BLaER1 (cell line): ENCODE measurements around the gene CCDC12.
A peak's percentile ranks its signal among the peaks of the same experiment; 100 is the strongest.

ENCODE experiments used
- H3K27ac ChIP-seq: shearing (Covaris generic); formaldehyde crosslinking; 2 replicates; pipeline ENCODE4 v1.8.1; 2022
- H3K27me3 ChIP-seq: shearing (Covaris generic); formaldehyde crosslinking; 2 replicates; pipeline ENCODE4 v1.8.1; 2022
- H3K36me3 ChIP-seq: shearing (Covaris generic); formaldehyde crosslinking; 2 replicates; pipeline ENCODE4 v1.8.1; 2022
- H3K4me1 ChIP-seq: shearing (Covaris generic); formaldehyde crosslinking; 2 replicates; pipeline ENCODE4 v1.8.1; 2022
- H3K4me2 ChIP-seq: shearing (Covaris generic); formaldehyde crosslinking; 2 replicates; pipeline ENCODE4 v1.8.1; 2022
- H3K4me3 ChIP-seq: shearing (Covaris generic); formaldehyde crosslinking; 2 replicates; pipeline ENCODE4 v1.8.1; 2022
- H3K9ac ChIP-seq: shearing (Covaris generic); formaldehyde crosslinking; 2 replicates; pipeline ENCODE4 v1.8.1; 2022
- H3K9me3 ChIP-seq: shearing (Covaris generic); formaldehyde crosslinking; 2 replicates; pipeline ENCODE4 v1.8.1; 2022
- H4K20me1 ChIP-seq: shearing (Covaris generic); formaldehyde crosslinking; 2 replicates; pipeline ENCODE4 v1.8.1; 2022
- Cebpa-rat ChIP-seq: shearing (Covaris generic); IDR thresholded peaks from 2 replicates; pipeline ENCODE4 v1.8.1; 2022

CCDC12 gene

DNA sequence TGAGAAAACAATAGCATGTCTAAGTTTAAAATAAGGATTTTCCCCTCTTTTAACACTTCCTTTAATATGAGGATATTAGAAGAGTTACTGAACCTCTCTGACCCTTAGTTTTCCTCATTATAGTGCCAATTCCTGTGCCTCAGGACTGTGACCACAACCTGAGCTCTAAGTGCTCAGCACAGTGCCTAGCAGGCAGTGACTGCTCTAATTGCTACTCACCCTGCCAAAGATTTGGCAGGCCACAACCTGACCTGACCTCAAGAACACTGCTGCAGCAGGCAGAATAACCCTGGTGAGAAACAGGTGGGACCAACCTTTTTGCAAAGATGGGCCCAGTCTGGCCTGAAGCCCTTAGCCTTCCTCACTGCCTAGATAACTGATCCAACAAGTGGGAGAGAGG lies 38.6 kb upstream of the CCDC12 start:
- no peaks in the 10 kb centered on the region for H3K27me3 ChIP-seq
- H3K4me1 ChIP-seq: peaks cover 100% of the 10 kb centered on the region
- peak overlapping the region; percentile 82 for H3K4me2 ChIP-seq
- no peak overlapping the region for H3K4me3 ChIP-seq
- no peaks in the 10 kb centered on the region for H3K9me3 ChIP-seq
- H4K20me1 ChIP-seq: no peaks in the 10 kb centered on the region
- TF ChIP-seq Cebpa-rat: no peak
- H3K27ac ChIP-seq: peak overlapping the region; percentile 95
- peak overlapping the region; percentile 33; the same call in 1 of the 2 replicates for H3K9ac ChIP-seq
- peaks cover 49% of the 10 kb centered on the region for H3K36me3 ChIP-seq

- H3K4me1 ChIP-seq: peaks cover 97% of the 10 kb centered on the region
- TF ChIP-seq Cebpa-rat: no peak
- H4K20me1 ChIP-seq: no peaks in the 10 kb centered on the region
- peaks cover 37% of the 10 kb centered on the region for H3K36me3 ChIP-seq
- H3K27ac ChIP-seq: peak overlapping the region; percentile 95
- H3K4me2 ChIP-seq: 0 out of 2 replicates have a peak overlapping the region, but pooled peaks have one; percentile 82
- no peak overlapping the region for H3K9ac ChIP-seq
- H3K4me3 ChIP-seq: no peak overlapping the region
- no peaks in the 10 kb centered on the region for H3K9me3 ChIP-seq
- no peaks in the 10 kb centered on the region for H3K27me3 ChIP-seq
These were observed 37.5 kb upstream of the CCDC12 start for GRCh38 chr3:47014036-47014435.

DNA sequence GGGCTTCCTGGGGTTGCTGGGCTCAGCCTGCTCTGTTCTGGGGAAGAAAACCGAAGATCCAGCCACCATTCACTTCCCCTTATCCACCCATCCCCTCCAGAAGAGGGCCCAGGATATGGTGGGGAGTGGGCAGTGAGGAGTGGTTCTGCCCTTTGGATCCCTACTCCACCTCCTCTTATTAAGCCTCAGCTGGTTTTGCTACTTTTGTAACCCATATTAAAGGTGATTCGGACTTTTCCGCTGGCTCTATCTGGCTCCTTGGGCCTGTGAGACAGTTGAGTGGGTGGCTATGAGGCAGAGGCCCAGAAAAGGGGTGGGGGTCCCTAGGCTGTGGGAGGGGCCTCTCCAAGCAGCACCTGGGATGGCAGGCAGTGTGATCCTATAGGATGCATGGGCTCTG lies 36.7 kb upstream of the CCDC12 start:
- H3K27ac ChIP-seq: peak overlapping the region; percentile 95
- no peaks in the 10 kb centered on the region for H3K9me3 ChIP-seq
- peaks cover 97% of the 10 kb centered on the region for H3K4me1 ChIP-seq
- H3K27me3 ChIP-seq: no peaks in the 10 kb centered on the region
- 0 out of 2 replicates have a peak overlapping the region, but pooled peaks have one; percentile 91 for H3K4me2 ChIP-seq
- TF ChIP-seq Cebpa-rat: no peak
- H3K9ac ChIP-seq: no peak overlapping the region
- no peaks in the 10 kb centered on the region for H4K20me1 ChIP-seq
- peaks cover 35% of the 10 kb centered on the region for H3K36me3 ChIP-seq
- no peak overlapping the region for H3K4me3 ChIP-seq

GRCh38 chr3:47012342-47013230 lies 36.0 kb upstream of the CCDC12 start:
- no peaks in the 10 kb centered on the region for H3K27me3 ChIP-seq
- peaks cover 39% of the 10 kb centered on the region for H3K36me3 ChIP-seq
- H3K4me1 ChIP-seq: peaks cover 97% of the 10 kb centered on the region
- H4K20me1 ChIP-seq: no peaks in the 10 kb centered on the region
- no peak overlapping the region for H3K4me3 ChIP-seq
- peak overlapping the region; percentile 43; the same call in 1 of the 2 replicates for H3K9ac ChIP-seq
- H3K27ac ChIP-seq: peak overlapping the region; percentile 95
- no peaks in the 10 kb centered on the region for H3K9me3 ChIP-seq
- H3K4me2 ChIP-seq: peak overlapping the region; percentile 91
- TF ChIP-seq Cebpa-rat: no peak

DNA sequence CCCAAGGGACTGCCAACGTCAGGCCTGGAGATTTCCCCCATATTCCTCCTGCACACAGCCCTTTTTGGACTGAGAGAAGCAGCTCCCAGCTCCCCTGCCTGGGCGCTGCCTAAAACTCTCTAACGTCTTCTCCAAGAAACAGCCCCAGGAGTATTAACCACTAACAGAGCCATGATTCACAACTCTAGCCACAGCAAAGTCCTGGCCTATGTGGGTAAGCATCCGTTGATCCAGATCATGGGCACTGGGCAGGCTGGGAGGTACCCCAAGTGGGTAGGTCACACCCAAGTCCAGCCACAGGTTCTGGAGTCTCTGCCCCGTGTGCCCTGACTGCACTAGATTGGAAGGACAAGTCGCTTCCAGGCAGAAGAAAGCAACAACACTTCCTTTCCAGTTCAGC lies 34.8 kb upstream of the CCDC12 start:
- TF ChIP-seq Cebpa-rat: no peak
- peak overlapping the region; percentile 95 for H3K27ac ChIP-seq
- 0 out of 2 replicates have a peak overlapping the region, but pooled peaks have one; percentile 15 for H3K9ac ChIP-seq
- no peaks in the 10 kb centered on the region for H3K9me3 ChIP-seq
- H3K4me1 ChIP-seq: peaks cover 96% of the 10 kb centered on the region
- H3K27me3 ChIP-seq: no peaks in the 10 kb centered on the region
- no peak overlapping the region for H3K4me3 ChIP-seq
- no peaks in the 10 kb centered on the region for H4K20me1 ChIP-seq
- H3K36me3 ChIP-seq: peaks cover 51% of the 10 kb centered on the region
- H3K4me2 ChIP-seq: peak overlapping the region; percentile 91

DNA sequence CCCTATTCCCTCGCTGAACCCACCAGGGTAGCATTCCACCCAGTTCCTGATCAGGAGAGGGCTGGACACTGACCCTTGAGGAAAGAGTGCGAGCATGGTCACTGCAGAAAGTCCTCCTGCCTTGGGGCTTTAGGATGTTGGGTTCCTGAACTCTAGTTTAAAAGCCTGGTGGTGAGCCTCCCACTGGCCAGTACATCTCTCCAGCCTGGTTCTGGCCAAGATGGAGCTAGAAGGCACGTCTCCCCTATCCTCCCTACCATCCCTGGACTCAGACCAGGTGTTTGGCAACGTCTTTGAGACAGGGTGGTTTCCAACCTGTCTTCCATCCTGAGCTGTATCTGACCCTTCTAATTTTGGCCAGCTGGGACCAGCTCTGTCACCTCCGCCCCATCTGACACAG lies 34.4 kb upstream of the CCDC12 start:
- TF ChIP-seq Cebpa-rat: no peak
- peaks cover 53% of the 10 kb centered on the region for H3K36me3 ChIP-seq

GRCh38 chr3:47010111-47010712 lies 33.7 kb upstream of the CCDC12 start:
- peak overlapping the region; percentile 95 for H3K27ac ChIP-seq
- no peaks in the 10 kb centered on the region for H3K27me3 ChIP-seq
- no peaks in the 10 kb centered on the region for H4K20me1 ChIP-seq
- peak overlapping the region; percentile 91 for H3K4me2 ChIP-seq
- H3K4me1 ChIP-seq: peaks cover 85% of the 10 kb centered on the region
- peak overlapping the region; percentile 63 for H3K4me3 ChIP-seq
- peak overlapping the region; percentile 82 for H3K9ac ChIP-seq
- H3K36me3 ChIP-seq: peaks cover 60% of the 10 kb centered on the region
- no peaks in the 10 kb centered on the region for H3K9me3 ChIP-seq
- TF ChIP-seq Cebpa-rat: no peak

More for the DNA sequence above, 34.4 kb upstream of the CCDC12 start:
- Histone ChIP-seq H3K27ac (peak overlapping the region; percentile 95), H3K4me1 (peaks cover 92% of the 10 kb centered on the region), H3K27me3 (no peaks in the 10 kb centered on the region), H3K9me3 (no peaks in the 10 kb centered on the region), H3K9ac (peak overlapping the region; percentile 82; the same call in 1 of the 2 replicates), H3K4me3 (no peak overlapping the region), H3K4me2 (peak overlapping the region; percentile 91), H4K20me1 (no peaks in the 10 kb centered on the region)

DNA sequence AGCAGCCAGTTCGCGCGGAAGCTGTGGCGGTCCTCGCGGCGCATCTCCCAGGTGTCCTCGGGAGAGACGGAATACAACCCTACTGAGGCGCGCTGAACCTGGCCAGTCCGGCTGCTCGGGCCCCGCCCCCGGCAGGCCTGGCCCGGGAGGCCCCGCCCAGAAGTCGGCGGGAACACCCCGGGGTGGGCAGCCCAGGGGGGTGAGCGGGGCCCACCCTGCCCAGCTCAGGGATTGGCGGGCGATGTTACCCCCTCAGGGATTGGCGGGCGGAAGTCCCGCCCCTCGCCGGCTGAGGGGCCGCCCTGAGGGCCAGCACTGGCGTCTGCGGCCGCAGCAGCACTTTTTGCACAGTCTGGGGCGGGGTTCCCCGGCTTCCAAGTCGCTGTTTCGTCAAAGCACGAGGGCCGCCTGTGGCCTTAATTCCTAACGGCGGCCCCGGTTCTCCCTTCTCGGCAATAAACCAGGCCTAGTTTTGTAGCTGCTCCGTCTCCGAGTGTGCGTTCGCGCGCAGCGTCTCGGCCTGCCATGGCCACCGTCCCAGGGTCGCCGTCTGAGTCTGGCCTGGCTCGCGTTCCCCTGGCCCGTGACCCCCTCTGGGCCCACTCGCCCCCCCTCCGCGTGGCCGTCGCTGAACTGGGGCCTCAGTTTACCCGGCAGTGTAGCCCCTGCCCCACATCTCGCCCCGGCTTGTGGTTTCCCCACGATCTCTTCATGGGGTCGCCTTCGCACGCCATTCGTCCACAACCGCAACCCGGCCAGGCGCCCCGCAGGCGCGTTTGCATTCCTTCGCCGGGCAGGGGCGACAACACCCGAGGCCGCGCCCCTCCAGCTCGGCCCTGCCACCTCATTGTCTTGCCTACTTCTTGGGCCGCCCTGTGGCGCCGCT lies 32.9 kb upstream of the CCDC12 start:
- TF ChIP-seq Cebpa-rat: no peak
- no peaks in the 10 kb centered on the region for H4K20me1 ChIP-seq
- H3K4me3 ChIP-seq: peak overlapping the region; percentile 63
- peak overlapping the region; percentile 91 for H3K4me2 ChIP-seq
- H3K9ac ChIP-seq: peak overlapping the region; percentile 82
- no peaks in the 10 kb centered on the region for H3K27me3 ChIP-seq
- H3K36me3 ChIP-seq: peaks cover 65% of the 10 kb centered on the region
- no peaks in the 10 kb centered on the region for H3K9me3 ChIP-seq
- peak overlapping the region; percentile 95 for H3K27ac ChIP-seq
- H3K4me1 ChIP-seq: peaks cover 78% of the 10 kb centered on the region

DNA sequence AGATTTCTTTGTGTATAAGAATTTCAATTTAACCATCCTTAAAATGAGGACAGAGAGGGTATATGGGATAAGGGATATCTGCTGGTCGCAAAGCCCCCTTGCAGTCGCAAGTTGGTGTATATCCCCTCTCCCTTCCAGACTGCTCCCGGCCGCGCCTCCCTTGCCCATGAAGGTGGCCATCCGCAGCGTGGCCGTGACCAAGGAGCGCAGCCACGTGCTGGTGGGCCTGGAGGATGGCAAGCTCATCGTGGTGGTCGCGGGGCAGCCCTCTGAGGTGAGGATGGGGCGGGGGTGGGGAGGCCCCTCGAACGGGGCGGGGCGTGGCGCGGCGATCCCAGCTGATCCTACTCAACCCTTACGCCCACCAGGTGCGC lies 32.3 kb upstream of the CCDC12 start:
- peak overlapping the region; percentile 63 for H3K4me3 ChIP-seq
- no peaks in the 10 kb centered on the region for H3K9me3 ChIP-seq
- peaks cover 72% of the 10 kb centered on the region for H3K4me1 ChIP-seq
- no peaks in the 10 kb centered on the region for H3K27me3 ChIP-seq
- peaks cover 65% of the 10 kb centered on the region for H3K36me3 ChIP-seq
- H3K27ac ChIP-seq: peak overlapping the region; percentile 95; the same call in 1 of the 2 replicates
- no peak overlapping the region; the same call in 1 of the 2 replicates for H3K9ac ChIP-seq
- no peaks in the 10 kb centered on the region for H4K20me1 ChIP-seq
- no peak for TF ChIP-seq Cebpa-rat
- peak overlapping the region; percentile 91 for H3K4me2 ChIP-seq
